Stimulated activated naive CD4-positive, alpha-beta T cell (primary cell): ENCODE results near the gene LIN54.

Experiments used
- DNase-seq, 6 experiments: peaks; one replicate each; lab custom pipeline; 2025; lab: John Stamatoyannopoulos, UW

The LIN54 gene

DNA sequence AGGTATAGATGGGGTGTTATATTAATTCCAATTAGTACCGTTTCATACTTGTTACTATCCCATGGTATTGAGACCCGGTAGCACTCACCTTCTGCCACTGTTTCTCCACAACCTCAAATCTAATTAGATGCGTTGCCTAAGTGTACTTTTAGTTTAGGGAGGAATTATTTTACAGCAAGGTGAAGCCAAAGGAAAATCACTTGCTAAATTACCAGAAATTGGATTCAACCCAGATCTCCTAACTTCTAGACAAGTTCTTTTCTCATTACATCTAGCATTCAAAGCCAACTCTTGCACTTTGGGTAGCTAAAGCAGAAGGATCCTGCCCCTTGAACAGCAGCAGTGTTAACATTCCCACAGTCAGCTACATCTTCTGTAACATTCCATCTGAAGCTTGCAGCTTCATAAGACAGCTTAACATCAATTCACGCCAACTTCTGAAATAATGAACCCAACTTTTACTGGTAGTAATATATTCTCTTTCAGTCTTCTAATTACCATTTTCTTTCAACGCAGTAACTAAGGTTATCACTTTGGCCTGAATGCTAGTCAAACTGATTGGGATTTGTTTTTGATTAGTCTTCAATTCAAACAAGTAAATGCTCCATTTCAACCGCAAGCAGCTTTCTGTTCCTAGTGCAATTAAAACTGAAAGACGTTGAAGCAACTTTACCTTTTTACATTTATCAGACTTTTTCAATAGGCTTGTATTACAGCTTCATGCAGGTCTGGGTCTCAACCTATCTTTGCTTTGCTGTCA lies 118.7 kb downstream of the LIN54 start:
- peak in 1 of 6 experiments; percentile 32 for DNase-seq

DNA sequence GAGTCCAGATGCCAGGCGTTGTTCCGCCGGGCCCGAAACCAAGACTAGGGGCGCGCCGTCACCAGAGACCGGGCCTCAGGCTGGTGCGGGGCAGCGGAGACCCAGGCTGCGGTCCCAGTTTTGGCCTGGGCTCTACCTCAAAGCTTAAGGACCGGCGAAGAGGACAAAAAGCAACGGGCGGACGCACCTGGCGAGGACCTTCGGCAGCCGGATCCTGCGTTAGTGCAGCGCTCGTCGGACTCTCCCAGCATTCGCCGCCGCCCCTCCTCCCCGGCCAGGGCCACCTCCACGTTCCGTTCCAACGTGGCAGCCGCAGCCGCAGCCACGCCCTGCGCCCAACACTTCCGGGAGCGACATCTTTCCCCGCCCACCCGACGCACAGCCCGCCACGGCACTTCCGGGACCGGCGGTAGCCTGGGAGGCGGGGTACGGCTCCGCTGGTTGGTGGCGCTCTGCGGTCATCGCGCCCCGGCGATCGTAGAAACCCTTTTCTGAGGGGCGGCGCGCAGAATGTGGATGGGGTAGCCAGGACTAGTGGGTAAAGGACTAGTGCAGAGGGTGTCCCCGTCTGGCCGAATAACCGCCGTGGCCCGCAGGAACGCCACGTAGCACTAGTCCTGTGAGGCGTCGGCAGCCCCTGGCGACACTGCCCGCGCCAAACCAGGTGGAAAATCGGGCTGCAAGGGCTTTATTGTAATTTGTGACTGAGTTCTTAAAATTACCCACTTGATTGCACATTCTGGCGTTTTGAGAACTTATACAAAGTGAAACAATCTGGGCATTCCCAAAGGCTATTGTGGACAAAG lies 119.5 kb downstream of the LIN54 start, which contains the start of gene SEC31A:
SEC31A (minus strand) TSS at position 253 of the 806 bp plus-strand sequence. CDS start 9,217 bp downstream, outside the sequence.
- DNase-seq = peak; percentile 91 to 96 (median 94)

DNA sequence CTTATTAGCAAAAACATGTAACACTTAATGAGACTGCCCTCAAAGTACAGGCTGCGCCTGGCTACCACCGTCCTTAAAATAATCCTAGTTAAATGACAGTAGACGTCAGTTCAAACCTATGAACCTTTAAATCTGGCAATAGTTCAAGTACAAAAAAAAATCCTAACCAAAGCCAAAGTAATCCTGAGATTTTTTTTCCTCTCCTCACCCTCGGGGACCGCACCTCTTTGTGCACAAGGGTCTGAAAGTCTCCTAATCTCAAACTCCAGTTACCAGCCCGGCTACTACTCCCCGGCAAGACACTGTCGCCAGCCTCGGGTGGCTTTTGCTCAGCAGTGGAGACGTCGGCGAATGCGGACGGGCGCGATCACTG lies 120.1 kb downstream of the LIN54 start:
- no peak for DNase-seq

DNA sequence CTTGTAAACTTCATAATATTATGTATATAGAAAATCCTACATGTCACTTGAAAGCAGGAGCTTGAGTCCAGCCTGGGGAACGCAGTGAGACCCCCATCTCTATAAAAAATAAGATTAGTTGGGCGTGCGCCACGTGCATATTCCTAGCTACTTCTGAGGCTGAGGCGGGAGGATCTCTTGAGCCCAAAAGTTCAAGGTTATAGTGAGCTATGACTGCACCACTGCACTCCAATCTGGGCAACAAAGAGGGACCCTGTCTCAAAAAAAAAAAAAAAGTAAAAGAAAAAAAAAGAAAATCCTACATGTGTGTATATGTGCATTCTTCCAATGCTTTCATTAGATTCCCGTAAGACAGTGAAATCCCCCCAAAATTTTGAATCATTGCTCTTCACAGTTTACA lies 121.3 kb downstream of the LIN54 start:
- DNase-seq = no peak

DNA sequence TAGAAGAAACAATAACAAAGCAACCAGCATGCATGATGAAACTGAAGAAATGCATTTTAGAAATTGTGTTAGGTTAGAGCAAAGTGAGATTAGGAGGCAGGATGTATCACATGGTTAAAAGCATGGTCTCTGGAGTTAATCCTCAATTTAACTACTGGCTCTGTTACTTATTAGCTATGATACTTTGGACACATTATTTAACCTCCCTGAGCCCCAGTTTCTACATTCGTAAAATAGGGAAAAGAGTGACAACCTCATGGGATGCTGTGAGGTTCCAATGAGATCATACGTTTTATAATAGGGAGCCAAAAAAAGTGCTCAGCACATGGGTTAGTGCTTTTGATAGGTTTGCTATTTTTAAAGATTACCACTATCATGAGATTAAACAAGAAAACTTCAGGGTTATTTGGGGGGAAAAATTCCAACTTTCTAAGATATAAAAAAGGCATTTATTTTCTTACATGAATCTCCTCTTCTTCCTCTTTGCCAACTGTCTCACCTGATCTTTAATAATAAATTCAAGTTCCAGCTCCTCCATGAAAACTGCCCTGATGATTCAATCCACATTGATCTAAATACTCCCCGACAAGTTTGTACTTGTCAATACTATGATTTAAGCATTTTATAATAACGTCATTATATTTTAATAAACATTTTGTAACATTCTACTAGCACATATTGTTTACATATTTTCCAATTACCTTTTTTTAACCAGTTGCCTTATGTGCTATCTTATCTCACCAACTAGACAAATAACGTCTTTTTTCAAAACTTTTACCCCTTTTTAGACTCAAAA lies 124.3 kb downstream of the LIN54 start:
- no peak for DNase-seq

DNA sequence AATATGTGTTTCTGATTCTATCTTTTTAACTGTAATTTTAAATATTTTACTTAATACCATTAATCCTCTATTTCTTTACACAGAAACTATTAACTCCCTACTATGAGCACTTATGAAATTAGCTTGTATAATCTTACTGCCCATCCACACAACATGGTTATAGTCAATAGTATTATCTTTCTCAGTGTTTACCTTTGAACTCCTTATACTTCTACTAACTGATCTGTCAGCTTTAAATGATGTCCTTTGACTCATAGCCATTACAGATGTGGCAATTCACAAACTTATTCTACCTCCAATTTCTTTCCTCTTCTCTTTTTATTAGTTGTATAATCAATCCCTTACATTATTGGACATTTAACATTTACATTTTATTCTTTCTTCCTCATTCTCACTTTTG lies 125.2 kb downstream of the LIN54 start:
- DNase-seq = no peak
